Measurements from ENCODE around the gene ABCA1.

The ABCA1 gene

GRCh38 chr9:104836235-104836634, 91.7 kb downstream of the ABCA1 start:
- no peak for DNase-seq (ENCODE audit: low read depth)

DNA sequence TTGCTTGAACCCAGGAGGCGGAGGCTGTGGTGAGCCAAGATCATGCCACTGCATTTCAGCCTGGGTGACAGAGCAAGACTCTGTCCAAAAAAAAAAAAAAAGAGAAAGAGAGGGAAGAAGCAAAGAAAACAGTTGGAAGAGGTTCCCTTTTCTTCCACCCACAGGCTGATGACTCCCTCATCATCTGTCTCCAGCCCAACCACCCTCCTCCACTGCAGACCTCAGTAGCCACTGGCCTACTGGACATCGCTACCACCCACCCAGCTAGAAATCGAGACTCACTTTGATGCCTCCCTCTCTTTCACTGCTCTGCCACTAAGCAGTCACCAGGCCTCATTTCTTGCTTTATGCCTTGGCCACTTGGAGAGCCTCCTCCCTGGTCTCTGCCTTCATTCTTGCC, 92.8 kb downstream of the ABCA1 start:
- DNase-seq (ENCODE audit: low read depth), result no peak

GRCh38 chr9:104833696-104834095, 94.3 kb downstream of the ABCA1 start:
- no peak for DNase-seq (ENCODE audit: low read depth)

DNA sequence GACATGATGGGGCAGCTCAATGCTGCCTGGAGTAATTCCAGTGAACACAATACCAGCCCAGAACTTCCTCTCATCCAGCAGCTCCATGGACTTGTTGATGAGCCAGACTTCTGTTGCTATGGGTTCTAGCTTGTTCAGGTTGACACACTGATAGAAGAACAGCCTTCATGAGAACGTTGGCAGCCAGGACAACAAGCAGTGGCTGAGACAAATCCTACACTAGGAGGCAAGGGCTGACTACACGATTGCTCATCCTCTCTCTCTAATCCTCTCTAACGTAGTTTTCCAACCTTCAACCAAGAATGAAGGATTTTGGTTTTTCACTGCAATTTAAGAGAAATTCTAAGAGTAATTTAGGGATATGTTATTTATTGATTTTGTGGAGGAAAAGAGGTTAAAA, 96.3 kb downstream of the ABCA1 start:
- peak; percentile 31 for DNase-seq (ENCODE audit: low read depth)

DNA sequence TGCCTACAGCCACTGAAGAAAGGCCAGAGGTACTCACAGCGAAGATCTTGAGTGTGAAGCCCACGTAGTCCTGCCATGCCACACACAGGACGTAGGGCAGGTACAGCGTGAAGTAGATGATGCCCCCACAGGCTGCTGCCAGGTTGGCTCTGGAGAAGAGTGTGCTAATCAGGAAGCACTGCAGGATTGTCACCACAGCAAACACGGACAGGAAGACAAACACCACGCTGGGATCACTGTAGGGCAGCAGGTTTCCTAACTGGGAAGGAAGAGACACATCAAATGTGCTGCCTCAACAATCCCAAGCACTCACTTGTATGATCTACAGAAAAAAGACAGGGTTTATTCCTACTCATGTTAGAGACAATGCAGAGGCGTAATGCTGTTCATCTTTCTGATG, 101.0 kb downstream of the ABCA1 start:
- no peak for DNase-seq (ENCODE audit: low read depth)

- no peak for DNase-seq (ENCODE audit: low read depth)
These were observed 101.7 kb downstream of the ABCA1 start for GRCh38 chr9:104826079-104826775.

- no peak for DNase-seq (ENCODE audit: low read depth)
These were observed 107.6 kb downstream of the ABCA1 start for GRCh38 chr9:104820336-104820735.

GRCh38 chr9:104819033-104819432, 108.9 kb downstream of the ABCA1 start:
- no peak for DNase-seq (ENCODE audit: low read depth)

DNA sequence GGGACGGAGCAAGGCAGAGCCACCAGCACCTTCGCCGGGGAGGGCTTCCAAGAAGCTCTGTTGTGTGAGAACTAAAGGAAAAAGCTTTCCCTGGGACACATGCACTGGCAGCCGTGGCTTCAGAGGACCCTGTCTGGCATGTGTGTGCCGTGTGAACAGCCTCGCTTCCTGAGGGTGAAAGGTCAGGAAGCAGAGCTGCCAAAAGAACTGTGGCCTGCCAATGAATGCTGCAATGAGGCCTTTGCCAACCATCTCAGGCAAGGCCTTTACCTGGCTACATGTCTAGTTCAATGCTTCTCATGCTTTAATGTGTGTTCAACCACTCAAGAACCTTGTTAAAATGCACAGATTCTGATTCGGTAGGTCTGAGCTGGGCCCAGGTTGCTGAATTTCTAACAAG, 110.5 kb downstream of the ABCA1 start:
- DNase-seq (ENCODE audit: low read depth), result no peak

- DNase-seq (ENCODE audit: low read depth), result no peak
These were observed 111.9 kb downstream of the ABCA1 start for GRCh38 chr9:104815851-104816565.

DNA sequence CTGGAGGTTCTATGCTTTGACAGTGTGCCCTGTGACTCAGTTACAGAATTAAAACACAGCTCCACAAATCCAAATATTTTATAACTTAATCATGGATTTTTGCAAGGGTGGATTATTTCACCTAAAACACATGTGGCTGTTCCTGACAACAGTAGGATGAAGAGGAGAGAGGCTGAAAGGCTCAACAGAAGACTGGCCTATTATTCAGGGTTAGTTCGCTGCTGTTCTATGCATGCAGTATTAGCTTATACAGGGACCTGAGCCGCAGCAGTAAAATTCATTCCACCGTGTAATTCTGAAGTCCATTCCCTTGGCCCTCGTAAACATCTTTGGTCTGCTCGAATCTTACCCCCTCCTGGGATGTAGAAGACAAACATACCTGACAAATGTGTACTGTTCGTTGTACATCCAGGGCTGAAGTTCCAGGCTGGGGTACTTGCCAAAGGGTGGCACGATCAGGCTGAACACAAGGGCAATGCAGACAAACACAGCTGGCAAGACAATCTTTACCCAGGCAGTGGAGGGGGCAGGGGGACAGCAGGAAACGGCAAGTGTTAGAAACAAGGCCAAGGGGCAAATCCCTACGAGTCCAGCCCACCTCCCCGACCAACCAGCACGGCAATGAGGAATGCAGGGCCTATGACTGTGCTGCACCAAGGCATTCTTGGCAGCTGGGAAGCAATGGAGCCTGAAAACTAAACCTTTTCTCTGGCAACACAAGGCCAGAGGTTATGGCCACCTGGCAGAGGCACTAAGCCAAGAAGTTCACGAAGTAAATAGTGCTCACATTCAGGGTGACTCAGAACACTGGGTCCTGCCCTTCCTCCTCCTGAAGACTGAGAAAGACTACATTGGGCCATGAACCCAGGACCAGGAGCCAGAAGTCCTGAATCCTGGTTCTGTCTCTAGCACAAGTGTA, 117.3 kb downstream of the ABCA1 start:
- DNase-seq (ENCODE audit: low read depth), result no peak

GRCh38 chr9:104808035-104808614, 119.8 kb downstream of the ABCA1 start:
- no peak for DNase-seq (ENCODE audit: low read depth)

- DNase-seq (ENCODE audit: low read depth), result no peak
These were observed 122.5 kb downstream of the ABCA1 start for GRCh38 chr9:104805441-104805840.

DNA sequence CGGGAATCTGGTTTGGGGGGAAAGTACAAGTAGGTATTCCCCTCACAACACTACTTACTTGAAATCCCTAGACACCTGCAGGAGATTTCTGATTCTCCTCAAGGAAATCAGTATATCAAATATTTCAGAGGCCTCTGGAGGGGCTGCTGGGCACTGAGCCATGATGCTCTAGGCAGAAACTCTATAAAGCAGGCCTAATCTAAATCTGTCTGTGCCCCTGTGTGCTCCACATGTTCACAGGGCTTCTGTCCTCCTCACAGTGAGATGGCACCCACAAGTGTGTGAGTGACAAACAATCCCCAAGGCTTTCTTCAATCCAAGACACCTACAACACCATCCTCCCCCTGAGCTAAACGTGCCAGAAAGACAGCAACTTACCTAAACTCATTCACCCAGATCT, 125.0 kb downstream of the ABCA1 start:
- DNase-seq (ENCODE audit: low read depth), result no peak

DNA sequence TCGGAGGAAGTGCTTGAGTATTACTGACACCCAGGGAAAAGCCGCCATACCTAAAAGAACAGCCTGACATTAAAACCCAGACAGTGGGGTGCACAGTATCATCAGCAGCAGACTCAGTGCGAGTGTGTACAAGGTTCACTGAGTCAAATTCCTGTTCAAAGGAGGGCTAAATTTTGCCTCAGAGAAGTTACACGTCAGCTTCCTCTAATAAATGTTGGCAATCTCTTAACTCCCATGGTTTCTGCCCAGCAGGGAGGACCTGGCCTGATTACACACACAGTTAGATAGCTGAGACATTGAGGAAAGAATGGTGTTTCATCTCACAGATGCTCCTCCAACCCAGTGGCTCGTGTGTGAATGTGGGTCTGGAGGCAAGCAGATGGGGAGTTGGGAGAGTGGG, 125.8 kb downstream of the ABCA1 start:
- no peak for DNase-seq (ENCODE audit: low read depth)

- no peak for DNase-seq (ENCODE audit: low read depth)
These were observed 127.7 kb downstream of the ABCA1 start for GRCh38 chr9:104800068-104800785.

DNA sequence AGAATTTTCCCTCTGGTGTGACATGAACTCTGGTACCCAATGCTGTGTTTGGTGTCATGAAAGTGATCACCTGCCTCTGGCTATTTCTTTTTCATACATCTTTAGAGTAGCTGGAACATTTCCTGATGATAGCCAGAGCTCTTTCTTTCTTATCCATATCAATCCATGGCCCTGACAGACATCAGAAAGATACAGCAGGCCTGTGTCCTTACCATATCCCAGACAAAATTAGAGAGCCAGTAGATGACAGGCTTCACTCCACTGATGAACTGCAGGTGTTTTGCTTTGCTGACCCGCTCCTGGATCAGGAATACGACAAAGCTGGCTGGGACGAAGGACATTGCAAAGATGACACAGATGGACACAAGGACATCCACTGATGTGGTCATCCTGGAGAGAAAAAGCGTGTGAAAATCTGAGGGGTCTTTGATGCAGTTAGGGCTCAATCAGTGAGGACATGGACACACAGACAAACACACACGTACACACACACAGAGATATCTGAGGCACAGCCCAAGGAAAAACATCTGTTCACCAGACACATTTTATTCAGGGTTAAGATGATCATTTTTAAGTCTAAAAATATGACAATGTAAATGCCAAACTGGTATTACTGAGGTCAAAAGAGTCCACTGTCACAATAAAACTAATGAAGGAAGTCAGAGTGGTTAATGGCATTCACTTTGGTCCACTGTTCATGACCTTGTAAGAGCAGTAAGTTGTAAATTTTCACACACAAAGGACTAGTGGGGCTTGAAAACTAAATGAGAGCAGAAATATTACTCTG, 129.6 kb downstream of the ABCA1 start:
- DNase-seq (ENCODE audit: low read depth), result no peak

- DNase-seq (ENCODE audit: low read depth), result no peak
These were observed 132.1 kb downstream of the ABCA1 start for GRCh38 chr9:104795857-104796256.

DNA sequence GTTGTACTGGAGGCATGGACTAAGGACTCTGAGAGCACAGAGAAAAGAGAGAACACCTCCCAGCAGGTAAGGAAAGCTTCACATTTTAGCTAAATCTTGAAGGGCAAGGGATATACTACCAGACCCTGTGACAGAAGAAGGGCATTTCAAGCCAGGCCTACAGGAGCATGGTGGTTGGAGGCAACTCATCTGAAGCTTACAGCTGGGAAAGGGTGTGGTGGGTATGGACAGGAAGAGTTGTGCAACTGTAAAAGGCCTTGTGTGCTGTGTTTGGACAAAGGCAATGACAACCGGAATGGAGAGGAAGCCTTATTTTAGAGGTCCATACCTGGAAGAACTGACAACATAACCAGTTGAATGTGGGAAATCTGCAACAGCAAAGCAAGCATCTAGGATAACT, 132.9 kb downstream of the ABCA1 start:
- no peak for DNase-seq (ENCODE audit: low read depth)

- DNase-seq (ENCODE audit: low read depth), result no peak
These were observed 133.9 kb downstream of the ABCA1 start for GRCh38 chr9:104794070-104794469.

GRCh38 chr9:104788251-104788650, 139.7 kb downstream of the ABCA1 start:
- DNase-seq (ENCODE audit: low read depth), result no peak

Data from GM04504 (cell line).